Neuronal stem cell (in vitro differentiated cells): Measurements from ENCODE around the gene HMGN1.

Experiments used
- DNase-seq: peaks from one replicate; pipeline ENCODE4 v3.0.0-alpha.2; 2013; ENCODE audit warnings: low spot score
- H2AFZ ChIP-seq: one replicate; pipeline ENCODE4 v1.6.1; 2013; ENCODE audit warnings: mild to moderate bottlenecking, low read length, inconsistent platforms
- H2AK5ac ChIP-seq: 2 replicates; pipeline ENCODE4 v1.6.1; 2013; ENCODE audit warnings: low read depth, mild to moderate bottlenecking, inconsistent platforms, low read length, moderate library complexity, mixed read lengths
- H2BK120ac ChIP-seq: 2 replicates; pipeline ENCODE4 v1.6.1; 2013; ENCODE audit warnings: low read depth, mild to moderate bottlenecking, inconsistent platforms, low read length, moderate library complexity, mixed read lengths
- H2BK12ac ChIP-seq: one replicate; pipeline ENCODE4 v1.6.1; 2013; ENCODE audit warnings: low read length, inconsistent platforms
- H2BK15ac ChIP-seq: 2 replicates; pipeline ENCODE4 v1.6.1; 2013; ENCODE audit warnings: mild to moderate bottlenecking, low read length, inconsistent platforms, mixed read lengths
- H2BK5ac ChIP-seq: one replicate; pipeline ENCODE4 v1.6.1; 2013; ENCODE audit warnings: inconsistent platforms, mild to moderate bottlenecking, low read length, moderate library complexity
- H3K14ac ChIP-seq: one replicate; pipeline ENCODE4 v1.6.1; 2013; ENCODE audit warnings: low read length, inconsistent platforms
- H3K18ac ChIP-seq: 2 replicates; pipeline ENCODE4 v1.6.1; 2013; ENCODE audit warnings: low read length, inconsistent platforms
- H3K23ac ChIP-seq: 2 replicates; pipeline ENCODE4 v1.6.1; 2013; ENCODE audit warnings: low read depth, mild to moderate bottlenecking, mixed read lengths, low read length, inconsistent platforms; ENCODE audit not compliant: poor library complexity
- H3K27ac ChIP-seq: replicated peaks from 3 replicates; pipeline ENCODE4 v1.5.1; 2013; ENCODE audit warnings: low read length, inconsistent platforms
- H3K27me3 ChIP-seq, 3 experiments: 2 replicates each; pipeline ENCODE4 v1.6.1; 2013; ENCODE audit warnings: low read length in 3 of 3, mild to moderate bottlenecking in 2 of 3, inconsistent platforms in 1 of 3, low read depth in 1 of 3, mixed read lengths in 1 of 3, moderate library complexity in 1 of 3; ENCODE audit not compliant: control insufficient read depth in 3 of 3, insufficient read depth in 3 of 3
- H3K36me3 ChIP-seq, 2 donors: replicated peaks in 1 of 2; 2 replicates each; pipeline ENCODE4 v1.6.1; 2013; ENCODE audit warnings: low read length in 2 of 2; ENCODE audit not compliant: control insufficient read depth in 2 of 2, insufficient read depth in 2 of 2
- H3K4ac ChIP-seq: 2 replicates; pipeline ENCODE4 v1.6.1; 2013; ENCODE audit warnings: inconsistent platforms, mild to moderate bottlenecking, low read length, moderate library complexity
- H3K4me1 ChIP-seq, 2 donors: 1 replicate in 1 of 2; 2 replicates in 1 of 2; pipeline ENCODE4 v1.6.1; 2013; ENCODE audit warnings: low read length in 2 of 2, low read depth in 1 of 2; ENCODE audit not compliant: control insufficient read depth in 2 of 2, insufficient read depth in 1 of 2
- H3K4me2 ChIP-seq: one replicate; pipeline ENCODE4 v1.6.1; 2013; ENCODE audit warnings: mild to moderate bottlenecking, low read length, inconsistent platforms; ENCODE audit not compliant: insufficient read depth, poor library complexity, severe bottlenecking
- H3K4me3 ChIP-seq, 2 donors: 2 replicates each; pipeline ENCODE4 v1.5.1; 2013; ENCODE audit warnings: low read length in 2 of 2, mild to moderate bottlenecking in 2 of 2, inconsistent platforms in 1 of 2, moderate library complexity in 1 of 2
- H3K79me1 ChIP-seq: one replicate; pipeline ENCODE4 v1.6.1; 2013; ENCODE audit warnings: low read depth, mild to moderate bottlenecking, inconsistent platforms, low read length, moderate library complexity
- H3K9ac ChIP-seq: one replicate; pipeline ENCODE4 v1.6.1; 2013; ENCODE audit warnings: mild to moderate bottlenecking, low read depth, low read length, inconsistent platforms; ENCODE audit not compliant: poor library complexity
- H3K9me3 ChIP-seq, 2 donors: replicated peaks in 1 of 2; 2 replicates each; pipeline versions ENCODE3 to v1.6.1; 2013; ENCODE audit warnings: low read length in 2 of 2, mild to moderate bottlenecking in 2 of 2, inconsistent platforms in 1 of 2, low read depth in 1 of 2, mixed read lengths in 1 of 2, moderate library complexity in 1 of 2; ENCODE audit not compliant: control insufficient read depth in 2 of 2, insufficient read depth in 1 of 2
- H4K8ac ChIP-seq: one replicate; pipeline ENCODE4 v1.6.1; 2013; ENCODE audit warnings: low read depth, mild to moderate bottlenecking, inconsistent platforms, low read length, moderate library complexity
- H4K91ac ChIP-seq: one replicate; pipeline ENCODE4 v1.6.1; 2013; ENCODE audit warnings: low read length, low read depth, mild to moderate bottlenecking, inconsistent platforms; ENCODE audit not compliant: poor library complexity
- WGBS, 2 donors: extraction: QIAGEN DNeasy Blood & Tissue Kit; methylation state at CpG; one replicate each; pipeline ENCODE4 v1.1.7; 2013; ENCODE audit warnings: missing lambda C conversion rate in 2 of 2, mixed read lengths in 1 of 2; ENCODE audit not compliant: insufficient read length in 2 of 2, insufficient replicate concordance in 1 of 2; ENCODE audit errors: extremely low coverage in 2 of 2; 5-methylcytosine and 5-hydroxymethylcytosine counted together

Gene HMGN1

GRCh38 chr21:39367783-39368182, 18.9 kb upstream of the HMGN1 start:
- no peaks in the 10 kb centered on the region for H3K4me1 ChIP-seq
- no peak overlapping the region for H3K9ac ChIP-seq
- H3K27ac ChIP-seq, result no peak overlapping the region
- H3K4me3 ChIP-seq, result no peak overlapping the region
- no peaks in the 10 kb centered on the region for H3K36me3 ChIP-seq
- H3K9me3 ChIP-seq, result no peaks in the 10 kb centered on the region
- no peak for DNase-seq
- no peaks in the 10 kb centered on the region for H3K79me1 ChIP-seq
- no peak overlapping the region for H2BK15ac ChIP-seq
- no peak overlapping the region for H4K8ac ChIP-seq
- peaks cover 0 to 9% (median 0%) of the 10 kb centered on the region in 3 experiments for H3K27me3 ChIP-seq
- H3K14ac ChIP-seq, result no peak overlapping the region
- no peak overlapping the region for H2AK5ac ChIP-seq
- no peak overlapping the region for H3K23ac ChIP-seq
- no peak overlapping the region for H2BK120ac ChIP-seq
- no peak overlapping the region for H3K18ac ChIP-seq
- no peak overlapping the region for H2AFZ ChIP-seq
- no peak overlapping the region for H4K91ac ChIP-seq
- no peak overlapping the region for H3K4ac ChIP-seq
- H2BK12ac ChIP-seq, result no peak overlapping the region
- no peak overlapping the region for H2BK5ac ChIP-seq
- H3K4me2 ChIP-seq, result no peak overlapping the region
- WGBS, 2 donors, result no CpG with 5 or more reads among the region's 2 CpGs

DNA sequence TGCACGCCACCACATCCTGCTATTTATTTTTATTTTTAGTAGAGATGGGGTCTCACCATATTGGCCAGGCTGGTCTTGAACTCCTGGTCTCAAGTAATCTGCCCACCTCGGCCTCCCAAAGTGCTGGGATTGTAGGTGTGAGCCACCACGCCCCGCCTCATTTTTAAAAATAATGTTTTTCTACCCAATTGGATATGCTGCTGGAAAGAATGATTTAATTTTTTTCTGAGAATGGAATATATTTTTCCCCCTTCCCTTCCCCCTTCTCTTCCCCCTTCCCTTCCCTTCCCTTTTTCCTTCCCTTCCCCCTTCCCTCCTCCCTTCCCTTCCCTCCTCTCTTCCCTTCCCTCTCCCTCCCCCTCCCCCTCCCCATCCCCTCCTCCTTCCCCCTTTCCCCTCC, 17.7 kb upstream of the HMGN1 start:
- Histone ChIP-seq H3K18ac (no peak overlapping the region), H2BK15ac (no peak overlapping the region), H3K4me2 (no peak overlapping the region), H2BK120ac (no peak overlapping the region), H2AFZ (no peak overlapping the region), H3K4me3 (no peak overlapping the region), H3K36me3 (no peaks in the 10 kb centered on the region), H3K4ac (no peak overlapping the region), H3K14ac (no peak overlapping the region), H3K4me1 (no peaks in the 10 kb centered on the region), H3K79me1 (no peaks in the 10 kb centered on the region), H3K9me3 (no peaks in the 10 kb centered on the region), H3K9ac (no peak overlapping the region), H2BK5ac (no peak overlapping the region), H2AK5ac (no peak overlapping the region), H4K91ac (no peak overlapping the region), H4K8ac (no peak overlapping the region), H3K27me3 (peaks cover 0 to 13% (median 0%) of the 10 kb centered on the region in 3 experiments), H3K27ac (no peak overlapping the region), H3K23ac (no peak overlapping the region), H2BK12ac (no peak overlapping the region)
- no peak for DNase-seq
- no CpG with 5 or more reads among the region's 4 CpGs for WGBS, 2 donors

DNA sequence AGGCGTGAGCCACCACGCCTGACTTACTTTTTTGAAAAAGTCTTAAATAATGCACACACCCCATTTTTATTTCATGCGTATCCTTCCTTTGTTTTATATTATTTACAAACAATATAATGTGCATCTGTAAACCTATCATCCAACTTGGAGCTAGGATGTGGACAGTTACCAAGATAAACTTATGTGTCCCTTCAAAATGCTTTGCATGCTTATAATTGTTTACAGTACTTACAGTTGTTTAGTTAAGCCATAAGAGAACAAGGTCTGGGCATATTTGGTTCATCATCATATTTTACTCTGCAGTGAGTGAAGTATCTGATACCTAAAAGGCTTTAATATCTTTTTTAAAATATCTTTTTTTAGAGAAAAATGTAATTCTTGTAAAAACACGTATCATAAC, 16.1 kb upstream of the HMGN1 start:
- H2BK12ac ChIP-seq, result no peak overlapping the region
- no peak overlapping the region for H2AK5ac ChIP-seq
- no peak overlapping the region for H3K9ac ChIP-seq
- H3K4me2 ChIP-seq, result no peak overlapping the region
- H2BK15ac ChIP-seq, result no peak overlapping the region
- no peak overlapping the region for H3K27ac ChIP-seq
- no peak overlapping the region for H3K18ac ChIP-seq
- no peak overlapping the region for H3K23ac ChIP-seq
- H3K4me3 ChIP-seq, result no peak overlapping the region
- no peaks in the 10 kb centered on the region for H3K9me3 ChIP-seq
- H3K27me3 ChIP-seq, result peaks cover 0 to 8% (median 0%) of the 10 kb centered on the region in 3 experiments
- H2AFZ ChIP-seq, result no peak overlapping the region
- H3K79me1 ChIP-seq, result no peaks in the 10 kb centered on the region
- no peak for DNase-seq
- no peak overlapping the region for H4K8ac ChIP-seq
- no peak overlapping the region for H3K14ac ChIP-seq
- H3K4ac ChIP-seq, result no peak overlapping the region
- no peak overlapping the region for H4K91ac ChIP-seq
- H3K4me1 ChIP-seq, result no peaks in the 10 kb centered on the region
- WGBS, 2 donors, result no CpG with 5 or more reads among the region's 4 CpGs
- H2BK5ac ChIP-seq, result no peak overlapping the region
- no peaks in the 10 kb centered on the region for H3K36me3 ChIP-seq
- no peak overlapping the region for H2BK120ac ChIP-seq

- H3K36me3 ChIP-seq, result no peaks in the 10 kb centered on the region
- no peaks in the 10 kb centered on the region for H3K9me3 ChIP-seq
- DNase-seq, result no peak
- H3K18ac ChIP-seq, result no peak overlapping the region
- H2BK120ac ChIP-seq, result no peak overlapping the region
- no peak overlapping the region for H2BK12ac ChIP-seq
- no CpG with 5 or more reads among the region's 6 CpGs for WGBS, 2 donors
- H2BK15ac ChIP-seq, result no peak overlapping the region
- H3K14ac ChIP-seq, result no peak overlapping the region
- H3K4me1 ChIP-seq, result no peaks in the 10 kb centered on the region
- H3K23ac ChIP-seq, result no peak overlapping the region
- no peak overlapping the region for H3K4ac ChIP-seq
- H4K91ac ChIP-seq, result no peak overlapping the region
- no peak overlapping the region for H3K4me2 ChIP-seq
- no peaks in the 10 kb centered on the region for H3K79me1 ChIP-seq
- H3K9ac ChIP-seq, result no peak overlapping the region
- H2BK5ac ChIP-seq, result no peak overlapping the region
- H2AFZ ChIP-seq, result no peak overlapping the region
- no peak overlapping the region for H4K8ac ChIP-seq
- no peak overlapping the region for H2AK5ac ChIP-seq
- peaks cover 0 to 8% (median 0%) of the 10 kb centered on the region in 3 experiments for H3K27me3 ChIP-seq
- no peak overlapping the region for H3K27ac ChIP-seq
- H3K4me3 ChIP-seq, result no peak overlapping the region
These were observed 15.0 kb upstream of the HMGN1 start for GRCh38 chr21:39363607-39364555.
